Osteoblast (primary cell): Measurements from ENCODE around the gene NSMCE1. TPM values are rescaled to one million over a fixed set of nuclear protein-coding genes. Genes with fewer than 3 reads are reported as not detected.

Experiments
- DNase-seq: peaks from one replicate; pipeline ENCODE4 v3.0.0; 2011; ENCODE audit warnings: low spot score, mixed read lengths; ENCODE audit not compliant: insufficient read length; ENCODE audit errors: missing footprints
- H2AFZ ChIP-seq: 2 replicates; pipeline ENCODE4 v1.6.0; 2011; ENCODE audit warnings: mild to moderate bottlenecking, low read length
- H3K27ac ChIP-seq: 2 replicates; pipeline ENCODE4 v1.5.1; 2011; ENCODE audit warnings: mild to moderate bottlenecking, low read depth, low read length, moderate library complexity
- H3K27me3 ChIP-seq: 2 replicates; pipeline ENCODE4 v1.6.0; 2012; ENCODE audit warnings: mild to moderate bottlenecking, control low read depth, inconsistent platforms, low read length, moderate library complexity; ENCODE audit not compliant: insufficient read depth
- H3K36me3 ChIP-seq: 2 replicates; pipeline ENCODE4 v1.5.1; 2011; ENCODE audit warnings: mild to moderate bottlenecking, low read length, control low read depth, moderate library complexity; ENCODE audit not compliant: insufficient read depth
- H3K4me1 ChIP-seq: 2 replicates; pipeline ENCODE4 v1.5.1; 2011; ENCODE audit warnings: mild to moderate bottlenecking, low read length, control low read depth, moderate library complexity; ENCODE audit not compliant: insufficient read depth
- H3K4me2 ChIP-seq: 2 replicates; pipeline ENCODE4 v1.6.0; 2011; ENCODE audit warnings: mild to moderate bottlenecking, low read length; ENCODE audit not compliant: insufficient read depth
- H3K4me3 ChIP-seq: fragments of 200-600 bp; sonication (generic); 3 replicates; pipeline ENCODE4 v1.5.1; 2012; ENCODE audit warnings: mild to moderate bottlenecking, low read length, inconsistent platforms; ENCODE audit not compliant: insufficient read depth
- H3K79me2 ChIP-seq: 2 replicates; pipeline ENCODE4 v1.6.0; 2012; ENCODE audit warnings: mild to moderate bottlenecking, low read length, control low read depth, inconsistent platforms; ENCODE audit not compliant: insufficient read depth
- H3K9me3 ChIP-seq: 2 replicates; pipeline ENCODE4 v1.5.1; 2011; ENCODE audit warnings: low read depth, low read length, control low read depth
- H4K20me1 ChIP-seq: 2 replicates; pipeline ENCODE4 v1.6.0; 2012; ENCODE audit warnings: mild to moderate bottlenecking, low read length, control low read depth; ENCODE audit not compliant: insufficient read depth
- CTCF ChIP-seq: IDR thresholded peaks from 2 replicates; pipeline ENCODE4 v1.5.1; 2011; ENCODE audit warnings: mild to moderate bottlenecking, low read depth, low read length, moderate library complexity; ENCODE audit errors: extremely low read depth
- total RNA-seq: library from RNA; depleted of rRNA; stranded (reverse); fragments of >200 nt; gene quantifications from 2 replicates; pipeline ENCODE4 v1.2.3, GENCODE V29; 2012

The NSMCE1 gene
- total RNA-seq, 1 donor: 57.9 TPM

DNA sequence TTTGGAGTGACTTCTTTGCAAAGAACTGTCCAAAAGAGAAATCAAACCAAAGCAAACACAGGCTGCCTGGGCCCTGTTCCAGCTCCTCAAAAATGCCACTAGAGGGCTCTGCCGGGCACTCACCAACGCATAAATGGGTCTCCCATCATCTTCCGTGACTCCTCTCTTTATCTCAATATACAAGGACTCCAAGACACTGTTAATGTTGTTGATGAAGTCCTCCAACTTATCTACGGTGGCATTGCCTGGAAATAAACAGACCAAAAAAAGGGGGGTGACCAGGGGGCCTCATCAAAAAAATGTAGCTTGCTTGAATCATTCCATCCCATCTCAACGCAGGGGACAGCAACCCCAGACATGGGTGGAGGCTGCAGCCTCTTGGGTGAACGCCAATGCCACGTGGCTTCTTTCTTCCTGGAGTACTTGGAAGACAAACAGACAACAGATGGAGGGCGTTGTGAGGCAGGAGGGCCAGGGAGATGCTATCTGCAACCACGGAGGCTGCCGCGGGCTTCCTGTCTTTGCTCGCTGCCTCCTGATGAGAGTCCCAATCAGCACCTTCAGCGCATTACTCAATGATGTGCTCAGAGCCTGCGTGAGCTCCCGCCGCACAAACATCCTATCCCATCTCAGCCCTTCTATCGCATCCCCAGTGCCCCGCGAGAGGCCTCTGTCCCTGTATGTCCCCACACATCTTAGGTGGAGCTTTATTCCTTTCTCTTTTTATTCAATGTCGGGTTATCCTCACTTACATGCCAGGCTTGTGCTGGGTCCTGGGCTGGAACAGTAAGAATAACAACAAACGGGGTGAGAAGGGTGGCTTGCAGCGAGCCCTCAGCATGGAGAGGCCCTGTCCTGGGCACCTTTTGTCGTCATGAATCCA, 33.3 kb downstream of the NSMCE1 start:
- H2AFZ ChIP-seq: peak overlapping the region; percentile 4
- peak overlapping the region; percentile 57 for H3K27ac ChIP-seq
- H4K20me1 ChIP-seq: no peaks in the 10 kb centered on the region
- DNase-seq: peak; percentile 84
- H3K9me3 ChIP-seq: no peaks in the 10 kb centered on the region
- no peaks in the 10 kb centered on the region for H3K27me3 ChIP-seq
- H3K36me3 ChIP-seq: peaks cover 28% of the 10 kb centered on the region
- peak; percentile 97 for TF ChIP-seq CTCF
- H3K4me2 ChIP-seq: peak overlapping the region; percentile 31
- H3K4me3 ChIP-seq: peak overlapping the region; percentile 11
- H3K79me2 ChIP-seq: no peaks in the 10 kb centered on the region
- H3K4me1 ChIP-seq: peaks cover 28% of the 10 kb centered on the region

GRCh38 chr16:27234603-27235002, 34.0 kb downstream of the NSMCE1 start:
- Histone ChIP-seq H2AFZ (no peak overlapping the region), H3K27me3 (no peaks in the 10 kb centered on the region), H3K4me3 (no peak overlapping the region), H3K4me2 (no peak overlapping the region), H3K79me2 (no peaks in the 10 kb centered on the region), H3K9me3 (no peaks in the 10 kb centered on the region), H4K20me1 (no peaks in the 10 kb centered on the region), H3K4me1 (peaks cover 28% of the 10 kb centered on the region), H3K36me3 (peaks cover 30% of the 10 kb centered on the region), H3K27ac (peak overlapping the region; percentile 8)
- DNase-seq: no peak
- no peak for TF ChIP-seq CTCF

- Histone ChIP-seq H3K79me2 (no peaks in the 10 kb centered on the region), H4K20me1 (no peaks in the 10 kb centered on the region), H3K4me2 (no peak overlapping the region), H3K4me3 (no peak overlapping the region), H3K27me3 (no peaks in the 10 kb centered on the region), H2AFZ (no peak overlapping the region), H3K4me1 (peaks cover 28% of the 10 kb centered on the region), H3K27ac (no peak overlapping the region), H3K9me3 (no peaks in the 10 kb centered on the region), H3K36me3 (peaks cover 30% of the 10 kb centered on the region)
- DNase-seq: no peak
- TF ChIP-seq CTCF: no peak
These were observed 34.4 kb downstream of the NSMCE1 start for GRCh38 chr16:27234171-27234570.

DNA sequence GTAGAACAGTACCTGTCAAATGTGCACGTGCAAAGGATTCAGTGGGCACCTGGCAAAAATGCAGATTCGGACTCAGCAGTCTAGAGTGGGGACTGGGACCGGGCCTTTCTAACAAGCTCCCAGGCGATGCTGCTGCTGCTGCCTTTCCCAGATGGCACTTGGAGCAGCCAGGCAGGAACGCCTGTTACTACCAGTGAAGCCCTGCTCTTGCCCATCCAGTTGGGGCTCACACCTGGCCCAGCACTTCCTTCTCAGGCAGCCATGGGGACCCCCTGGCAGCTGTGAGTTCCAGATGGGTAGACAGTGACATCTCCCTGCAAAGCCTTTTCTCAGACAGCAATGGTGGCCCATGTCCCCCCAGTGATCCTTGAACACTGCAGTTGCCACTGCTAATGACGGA, 34.8 kb downstream of the NSMCE1 start:
- Histone ChIP-seq H3K4me1 (peaks cover 28% of the 10 kb centered on the region), H3K4me3 (no peak overlapping the region), H3K4me2 (no peak overlapping the region), H2AFZ (no peak overlapping the region), H3K27ac (no peak overlapping the region), H3K9me3 (no peaks in the 10 kb centered on the region), H3K79me2 (no peaks in the 10 kb centered on the region), H3K36me3 (peaks cover 30% of the 10 kb centered on the region), H4K20me1 (no peaks in the 10 kb centered on the region), H3K27me3 (no peaks in the 10 kb centered on the region)
- DNase-seq: no peak
- TF ChIP-seq CTCF: no peak
